ENCODE data around the gene LARGE2. TPM values are rescaled to one million over a fixed set of nuclear protein-coding genes. Genes with fewer than 3 reads are reported as not detected.
A peak's percentile ranks its signal among the peaks of the same experiment; 100 is the strongest.

The LARGE2 gene
- total and polyA plus RNA-seq, 4 donors = 2.4 to 18.4 (median 14.5) TPM

- no peak for ATAC-seq (ENCODE audit: insufficient read depth, low FRiP score)
- TF ChIP-seq CTCF (IDR thresholded peaks at IDR 0.05; ENCODE audit: control extremely low read depth, extremely low read depth) = no peak
Observed at GRCh38 chr11:45906096-45906682, 16.3 kb upstream of the LARGE2 start.

GRCh38 chr11:45906965-45907611 lies 15.4 kb upstream of the LARGE2 start, which contains the start of gene FREY1:
FREY1 (minus strand) TSS chr11:45907271; CDS start chr11:45907245, 26 bp downstream.
- DNase-seq (no peak), ATAC-seq (ENCODE audit: insufficient read depth, low FRiP score) (no peak)
- Histone ChIP-seq H3K4me3 (no peak within 1 kb of the TSS), H3K27ac (ENCODE audit: low read depth in 1 of 2, low read length in 1 of 2) (no peak within 1 kb of the TSS), H3K36me3 (ENCODE audit: control insufficient read depth in 4 of 4, insufficient read depth in 4 of 4, low read length in 4 of 4) (peaks cover 0 to 31% (median 6%) of the 10 kb centered on the region in 4 donors), H3K27me3 (ENCODE audit: control insufficient read depth in 3 of 3, insufficient read depth in 3 of 3, low read length in 2 of 3) (no peaks in the 10 kb centered on the region), H3K9me3 (ENCODE audit: control insufficient read depth in 4 of 4, insufficient read depth in 3 of 4, low read length in 3 of 4) (no peaks in the 10 kb centered on the region), H3K9ac (ENCODE audit: insufficient read depth in 1 of 2, low read length in 2 of 2) (no peak within 1 kb of the TSS), H3K4me1 (ENCODE audit: control insufficient read depth in 5 of 5, insufficient read depth in 5 of 5, low read length in 5 of 5) (peaks cover 0 to 12% (median 0%) of the 10 kb centered on the region in 5 donors)
- no peak for TF ChIP-seq CTCF (IDR thresholded peaks at IDR 0.05; ENCODE audit: control extremely low read depth, extremely low read depth)
- 69 to 81% methylated on average over 18 of the region's 18 CpGs for WGBS, 2 donors

More at GRCh38 chr11:45906096-45906682, 16.3 kb upstream of the LARGE2 start:
- no peaks in the 10 kb centered on the region for H3K27me3 ChIP-seq (ENCODE audit: control insufficient read depth in 3 of 3, insufficient read depth in 3 of 3, low read length in 2 of 3)
- DNase-seq = peak in 1 of 3 donors; percentile 12
- H3K4me1 ChIP-seq (ENCODE audit: control insufficient read depth in 5 of 5, insufficient read depth in 5 of 5, low read length in 5 of 5) = peaks cover 0 to 17% (median 0%) of the 10 kb centered on the region in 5 donors
- no peak overlapping the region for H3K9ac ChIP-seq (ENCODE audit: insufficient read depth in 1 of 2, low read length in 2 of 2)
- WGBS, 2 donors = 68 to 70% methylated on average over 19 of the region's 19 CpGs
- peaks cover 0 to 27% (median 5%) of the 10 kb centered on the region in 4 donors for H3K36me3 ChIP-seq (ENCODE audit: control insufficient read depth in 4 of 4, insufficient read depth in 4 of 4, low read length in 4 of 4)
- no peak overlapping the region for H3K4me3 ChIP-seq
- no peaks in the 10 kb centered on the region for H3K9me3 ChIP-seq (ENCODE audit: control insufficient read depth in 4 of 4, insufficient read depth in 3 of 4, low read length in 3 of 4)
- H3K27ac ChIP-seq (ENCODE audit: low read depth in 1 of 2, low read length in 1 of 2) = no peak overlapping the region

- H3K9ac ChIP-seq (ENCODE audit: insufficient read depth in 1 of 2, low read length in 2 of 2) = no peak overlapping the region
- WGBS, 2 donors = 75 to 81% methylated on average over 8 of the region's 8 CpGs
- DNase-seq (peak in 2 of 3 donors; percentile 32 to 44), ATAC-seq (ENCODE audit: insufficient read depth, low FRiP score) (no peak)
- no peaks in the 10 kb centered on the region for H3K9me3 ChIP-seq (ENCODE audit: control insufficient read depth in 4 of 4, insufficient read depth in 3 of 4, low read length in 3 of 4)
- peaks cover 0 to 31% (median 6%) of the 10 kb centered on the region in 4 donors for H3K36me3 ChIP-seq (ENCODE audit: control insufficient read depth in 4 of 4, insufficient read depth in 4 of 4, low read length in 4 of 4)
- no peak for TF ChIP-seq CTCF (IDR thresholded peaks at IDR 0.05; ENCODE audit: control extremely low read depth, extremely low read depth)
- H3K27ac ChIP-seq (ENCODE audit: low read depth in 1 of 2, low read length in 1 of 2) = no peak overlapping the region
- H3K4me1 ChIP-seq (ENCODE audit: control insufficient read depth in 5 of 5, insufficient read depth in 5 of 5, low read length in 5 of 5) = peaks cover 0 to 7% (median 0%) of the 10 kb centered on the region in 5 donors
- H3K27me3 ChIP-seq (ENCODE audit: control insufficient read depth in 3 of 3, insufficient read depth in 3 of 3, low read length in 2 of 3) = no peaks in the 10 kb centered on the region
- H3K4me3 ChIP-seq = no peak overlapping the region
Observed at GRCh38 chr11:45907911-45908370, 14.5 kb upstream of the LARGE2 start.

Data from lung (tissue), 12 donors.